HG03045 (cell line): ENCODE measurements around the gene OVOL3.
"Not testable (repeated sequence)": the region's sequence is repeated elsewhere in the genome, so short reads cannot be mapped to it uniquely, and the experiment has no call there.

ENCODE experiments used
- ATAC-seq: cut with Tn5 transposase; IDR thresholded peaks from one replicate; pipeline ENCODE4 v1.9.1; 2021; ENCODE audit warnings: mild to moderate bottlenecking, moderate library complexity; ENCODE audit not compliant: unreplicated experiment

Gene OVOL3

DNA sequence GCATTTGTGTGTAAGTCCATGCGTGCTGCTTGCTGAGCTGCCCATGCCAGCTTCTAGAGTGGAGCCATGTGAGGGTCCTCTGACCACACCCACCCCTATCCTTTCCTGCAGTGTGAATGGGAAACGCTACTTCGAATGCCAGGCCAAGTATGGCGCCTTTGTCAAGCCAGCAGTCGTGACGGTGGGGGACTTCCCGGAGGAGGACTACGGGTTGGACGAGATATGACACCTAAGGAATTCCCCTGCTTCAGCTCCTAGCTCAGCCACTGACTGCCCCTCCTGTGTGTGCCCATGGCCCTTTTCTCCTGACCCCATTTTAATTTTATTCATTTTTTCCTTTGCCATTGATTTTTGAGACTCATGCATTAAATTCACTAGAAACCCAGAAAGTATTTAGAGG lies 14.6 kb downstream of the OVOL3 start:
- ATAC-seq = no peak

DNA sequence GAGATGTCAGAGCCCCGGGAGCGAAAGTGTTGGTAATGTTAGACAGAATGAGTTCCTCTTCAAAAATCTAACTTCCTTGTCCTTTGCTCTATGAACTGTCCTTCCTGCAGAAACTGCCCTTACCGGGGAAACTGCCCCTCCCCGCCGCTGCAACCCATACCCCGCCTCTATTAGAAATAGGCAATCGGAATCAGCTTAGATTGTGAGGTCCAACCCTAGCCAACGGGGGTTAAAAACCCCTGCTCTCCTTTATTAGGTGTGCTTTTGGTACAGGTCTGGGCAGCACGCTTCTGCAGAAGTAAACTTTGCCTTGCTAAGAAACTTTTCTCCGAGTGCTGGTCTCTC lies 17.4 kb downstream of the OVOL3 start:
- ATAC-seq = no peak

DNA sequence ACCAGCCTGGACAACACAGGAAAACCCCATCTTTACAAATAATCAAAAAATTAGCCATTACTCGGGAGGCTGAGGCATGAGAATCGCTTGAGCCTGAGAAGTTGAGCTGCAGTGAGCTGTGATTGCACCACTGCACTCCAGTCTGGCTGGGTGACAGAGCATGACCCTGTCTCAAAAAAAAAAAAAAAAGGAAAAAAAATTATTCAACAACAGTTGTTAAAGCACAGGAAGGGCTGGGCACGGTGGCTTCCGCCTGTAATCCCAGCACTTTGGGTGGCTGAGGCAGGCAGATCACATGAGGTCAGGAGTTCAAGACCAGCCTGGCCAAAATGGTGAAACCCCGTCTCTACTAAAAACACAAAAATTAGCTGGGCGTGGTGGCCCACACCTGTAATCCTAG lies 20.3 kb downstream of the OVOL3 start:
- ATAC-seq = not testable (repeated sequence)

DNA sequence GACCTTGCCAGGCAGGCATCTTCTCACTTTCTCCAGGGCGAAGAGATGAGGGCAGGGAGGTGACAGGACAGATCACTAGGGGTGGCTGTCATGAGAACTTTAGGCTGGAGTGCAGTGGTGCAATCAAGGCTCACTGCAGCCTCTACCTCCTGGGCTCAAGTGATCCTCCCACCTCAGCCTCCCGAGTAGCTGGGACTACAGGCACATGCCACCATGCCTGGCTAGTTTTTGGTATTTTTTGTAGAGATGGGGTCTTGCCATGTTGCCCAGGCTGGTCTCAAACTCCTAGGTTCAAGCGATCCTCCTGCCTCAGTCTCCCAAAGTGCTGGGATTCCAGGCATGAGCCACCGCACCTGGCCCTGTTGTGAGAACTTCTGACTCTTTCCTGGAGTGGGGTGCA lies 23.9 kb downstream of the OVOL3 start:
- not testable (repeated sequence) for ATAC-seq

GRCh38 chr19:36136964-36137686 lies 26.2 kb downstream of the OVOL3 start:
- no peak for ATAC-seq

DNA sequence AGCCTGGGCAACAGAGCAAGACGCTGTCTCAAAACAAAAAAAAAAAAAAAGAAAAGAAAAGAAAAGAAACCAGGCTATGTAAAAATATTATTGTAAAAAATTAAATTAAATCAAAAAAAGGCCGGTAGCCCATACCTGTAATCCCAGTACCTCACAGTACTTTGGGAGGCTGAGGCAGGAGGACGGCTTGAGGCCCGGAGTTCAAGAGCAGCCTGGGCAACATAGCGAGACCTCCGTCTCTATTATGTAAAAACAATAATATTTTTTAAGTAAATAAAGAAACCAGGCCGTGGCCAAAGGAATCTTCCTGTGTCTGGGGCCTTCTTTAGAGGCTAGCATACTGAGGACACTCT lies 28.2 kb downstream of the OVOL3 start:
- ATAC-seq = no peak

GRCh38 chr19:36139473-36140303 lies 28.7 kb downstream of the OVOL3 start, which contains the start of gene CAPNS1:
CAPNS1 (plus strand) TSS chr19:36140066; CDS start chr19:36141012, 946 bp downstream.
- ATAC-seq = peak; percentile 86

DNA sequence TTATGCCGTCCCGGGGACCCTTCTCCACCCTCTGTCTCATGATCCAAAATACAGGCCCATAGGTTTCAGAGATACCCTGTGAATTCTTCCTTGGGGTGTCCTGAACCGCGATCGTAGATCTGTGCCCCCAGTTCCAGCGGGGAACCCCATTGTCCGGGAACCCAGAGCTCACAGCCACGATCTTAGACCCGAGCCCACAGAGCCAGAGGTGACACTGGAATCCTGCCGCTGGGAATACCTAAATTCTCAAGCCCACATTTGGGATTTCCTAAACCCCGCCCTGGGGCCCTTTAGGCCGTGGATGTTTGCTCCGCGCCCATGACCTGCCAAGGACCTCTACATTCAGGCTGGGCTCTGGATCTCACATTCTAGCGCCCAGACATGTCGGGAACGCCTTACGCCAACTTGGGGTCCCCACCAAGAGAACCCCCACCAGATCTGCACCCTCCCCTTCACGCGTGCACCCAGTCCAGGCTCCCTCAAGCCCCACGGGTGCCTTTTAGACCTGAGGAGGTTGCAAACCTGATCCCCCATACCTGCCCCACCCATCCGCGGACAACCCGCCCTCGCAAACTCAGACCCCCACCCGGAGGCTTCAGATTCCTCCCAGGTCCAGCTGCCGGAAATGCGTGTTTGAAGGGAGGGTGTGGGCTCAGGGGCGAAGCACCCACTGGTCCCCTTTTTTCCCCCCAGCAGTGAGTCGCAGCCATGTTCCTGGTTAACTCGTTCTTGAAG lies 29.5 kb downstream of the OVOL3 start:
- peak; percentile 2 for ATAC-seq

- peak; percentile 46 for ATAC-seq
Observed at GRCh38 chr19:36141039-36141927, 30.3 kb downstream of the OVOL3 start.

DNA sequence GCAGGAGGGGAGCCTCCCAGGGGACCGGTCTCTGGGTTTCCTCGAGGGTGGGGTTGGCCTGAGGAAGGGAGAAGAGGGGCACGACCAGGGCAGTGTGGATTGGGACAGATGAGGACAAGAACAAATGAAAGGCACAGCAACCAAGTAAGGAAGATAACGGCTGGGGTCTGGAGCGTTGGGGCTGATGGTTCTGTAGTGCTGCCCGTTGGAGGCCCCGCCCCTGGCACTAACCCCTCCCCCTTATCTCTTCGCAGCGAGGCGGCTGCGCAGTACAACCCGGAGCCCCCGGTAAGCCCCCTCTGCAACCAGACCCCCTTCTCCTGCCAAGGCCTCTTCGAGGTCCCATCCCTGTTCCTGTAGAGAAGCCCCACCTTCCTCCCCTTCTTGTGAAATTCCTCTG lies 31.1 kb downstream of the OVOL3 start:
- no peak for ATAC-seq

DNA sequence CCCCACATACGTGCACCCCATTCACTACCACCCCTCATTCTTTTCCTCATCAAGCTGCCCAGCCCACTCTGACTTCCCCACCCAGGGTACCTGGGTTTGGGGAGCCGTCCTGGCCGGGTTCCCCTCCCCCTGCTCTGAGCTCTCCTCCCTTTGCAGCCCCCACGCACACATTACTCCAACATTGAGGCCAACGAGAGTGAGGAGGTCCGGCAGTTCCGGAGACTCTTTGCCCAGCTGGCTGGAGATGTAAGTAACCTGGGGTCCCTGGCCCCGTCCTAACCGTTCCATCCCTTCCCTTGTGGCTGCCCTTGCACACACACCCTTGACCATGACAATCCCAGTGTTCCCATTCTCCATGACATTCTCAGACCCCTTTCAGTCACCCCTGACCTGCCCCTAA lies 31.6 kb downstream of the OVOL3 start:
- no peak for ATAC-seq

DNA sequence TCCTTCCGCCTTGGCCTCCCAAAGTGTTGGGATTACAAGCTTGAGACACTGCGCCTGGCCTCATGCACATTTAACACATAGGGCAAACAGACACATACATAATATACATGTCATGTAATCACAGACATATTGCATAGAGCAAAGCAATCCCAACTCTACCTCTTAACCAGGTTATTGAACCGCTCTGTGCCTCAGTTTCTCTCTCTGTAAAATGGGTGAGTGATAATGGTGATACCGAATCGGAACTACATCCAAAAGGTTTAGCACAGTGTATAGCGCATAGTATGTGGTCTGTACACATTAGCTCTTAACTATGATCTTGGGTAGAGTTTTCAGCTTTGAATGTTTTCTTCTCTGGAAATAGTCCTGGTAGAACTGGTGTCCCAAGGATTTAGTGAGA lies 33.7 kb downstream of the OVOL3 start:
- ATAC-seq = no peak

DNA sequence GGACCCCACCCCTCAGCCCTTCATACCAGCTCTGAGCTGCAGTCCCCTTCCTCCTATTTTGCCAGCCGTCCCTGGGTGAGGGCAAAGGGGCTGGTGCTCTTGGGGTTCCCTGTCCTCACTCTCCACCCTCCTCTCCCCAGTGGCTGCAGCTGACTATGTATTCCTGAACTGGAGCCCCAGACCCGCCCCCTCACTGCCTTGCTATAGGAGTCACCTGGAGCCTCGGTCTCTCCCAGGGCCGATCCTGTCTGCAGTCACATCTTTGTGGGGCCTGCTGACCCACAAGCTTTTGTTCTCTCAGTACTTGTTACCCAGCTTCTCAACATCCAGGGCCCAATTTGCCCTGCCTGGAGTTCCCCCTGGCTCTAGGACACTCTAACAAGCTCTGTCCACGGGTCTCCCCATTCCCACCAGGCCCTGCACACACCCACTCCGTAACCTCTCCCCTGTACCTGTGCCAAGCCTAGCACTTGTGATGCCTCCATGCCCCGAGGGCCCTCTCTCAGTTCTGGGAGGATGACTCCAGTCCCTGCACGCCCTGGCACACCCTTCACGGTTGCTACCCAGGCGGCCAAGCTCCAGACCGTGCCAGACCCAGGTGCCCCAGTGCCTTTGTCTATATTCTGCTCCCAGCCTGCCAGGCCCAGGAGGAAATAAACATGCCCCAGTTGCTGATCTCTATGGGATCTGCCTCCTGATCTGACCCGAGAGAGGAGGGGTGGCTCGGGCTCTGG lies 38.9 kb downstream of the OVOL3 start:
- no peak for ATAC-seq

DNA sequence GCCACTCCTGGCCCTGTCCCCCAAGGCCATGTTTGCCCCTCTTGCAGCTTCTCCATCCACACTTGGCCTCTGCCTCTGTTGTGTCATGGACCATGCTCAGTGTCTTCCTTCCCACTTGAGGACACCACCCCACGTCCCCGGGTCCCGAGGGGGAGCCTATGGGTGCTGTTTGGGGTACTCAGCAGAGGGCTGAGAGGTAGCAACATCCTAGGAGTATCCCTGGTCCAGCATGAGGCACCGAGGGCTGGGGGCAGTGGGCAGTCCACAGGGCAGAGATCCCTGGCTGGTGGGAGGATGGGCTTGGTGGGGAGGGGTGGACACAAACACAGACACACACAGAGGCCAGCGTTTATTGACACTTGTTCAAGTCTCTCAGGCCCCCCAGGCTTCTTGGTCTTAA lies 39.6 kb downstream of the OVOL3 start:
- ATAC-seq = no peak

DNA sequence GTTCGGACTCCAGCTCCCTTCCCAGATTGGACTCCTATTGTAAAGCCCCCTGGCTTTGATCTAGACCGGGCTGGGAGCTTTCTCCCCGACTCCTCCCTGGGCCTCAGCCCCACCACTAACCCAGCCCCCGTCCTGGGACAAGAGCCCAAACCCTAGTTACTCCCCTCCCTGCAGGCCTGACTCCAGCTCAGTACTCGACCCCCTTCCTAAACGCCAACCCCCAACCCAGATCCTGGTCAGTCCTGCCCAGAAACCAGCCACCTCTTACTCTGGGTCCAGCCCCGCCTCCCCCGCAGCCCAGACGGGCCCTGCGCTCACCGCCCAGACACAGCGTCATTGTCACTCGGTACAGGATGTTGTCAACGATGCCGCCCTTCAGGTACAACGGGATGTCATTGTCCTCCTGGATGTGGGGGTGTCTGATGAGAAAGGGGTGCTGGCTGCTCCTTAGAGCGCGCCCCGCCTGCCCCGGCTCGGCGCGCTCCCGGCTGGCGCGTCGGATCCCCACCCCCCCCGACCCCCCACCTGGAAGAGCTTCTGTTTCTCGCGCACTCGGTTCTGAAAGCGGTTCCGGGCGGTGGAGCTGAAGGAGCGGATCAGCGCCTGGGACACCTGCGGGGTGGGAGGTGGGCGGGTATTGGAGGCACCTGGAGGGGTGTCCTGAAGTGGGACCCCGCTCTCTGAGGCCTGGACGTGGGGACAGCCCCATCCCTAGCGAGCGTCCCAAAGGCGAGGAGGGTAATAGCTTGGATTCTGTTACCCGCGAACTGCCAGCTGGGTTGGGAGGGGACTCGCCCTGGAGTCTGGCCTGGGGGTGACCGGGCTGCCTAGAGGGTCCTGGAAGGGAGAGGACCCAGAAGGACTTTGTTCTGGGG lies 40.4 kb downstream of the OVOL3 start:
- ATAC-seq = no peak

- ATAC-seq = no peak
Observed at GRCh38 chr19:36152019-36152351, 41.0 kb downstream of the OVOL3 start.

GRCh38 chr19:36152352-36153091 lies 41.6 kb downstream of the OVOL3 start, which contains the start of gene COX7A1:
COX7A1 (minus strand) TSS chr19:36152447; CDS start chr19:36152407, 40 bp downstream.
- ATAC-seq = no peak

- no peak for ATAC-seq
Observed at GRCh38 chr19:36153126-36153525, 42.2 kb downstream of the OVOL3 start.
